CD4-positive, alpha-beta T cell treated with Interleukin-12 subunit alpha and Interleukin-12 subunit beta, for 1 hour (primary cell): ENCODE measurements around the gene FGGY.
"Not testable (repeated sequence)": the region's sequence is repeated elsewhere in the genome, so short reads cannot be mapped to it uniquely, and the experiment has no call there.

Experiments used
- DNase-seq: peaks from one replicate; pipeline ENCODE4 v3.0.0-alpha.2; 2020

FGGY gene

GRCh38 chr1:59521456-59521855 lies 224.6 kb downstream of the FGGY start:
- DNase-seq: no peak

- no peak for DNase-seq
Measured at GRCh38 chr1:59522925-59523505, 226.1 kb downstream of the FGGY start.

- no peak for DNase-seq
Measured at GRCh38 chr1:59523745-59524450, 227.0 kb downstream of the FGGY start.

GRCh38 chr1:59526240-59526639 lies 229.3 kb downstream of the FGGY start:
- DNase-seq: no peak

- DNase-seq: no peak
Measured at GRCh38 chr1:59528471-59528870, 231.6 kb downstream of the FGGY start.

- no peak for DNase-seq
Measured at GRCh38 chr1:59528900-59529299, 232.0 kb downstream of the FGGY start.

- no peak for DNase-seq
Measured at GRCh38 chr1:59530119-59530518, 233.2 kb downstream of the FGGY start.

- no peak for DNase-seq
Measured at GRCh38 chr1:59532102-59532501, 235.2 kb downstream of the FGGY start.

- DNase-seq: not testable (repeated sequence)
Measured at GRCh38 chr1:59538476-59538875, 241.6 kb downstream of the FGGY start.

GRCh38 chr1:59539961-59540681 lies 243.2 kb downstream of the FGGY start:
- no peak for DNase-seq

- no peak for DNase-seq
Measured at GRCh38 chr1:59541161-59541560, 244.3 kb downstream of the FGGY start.

GRCh38 chr1:59541891-59542290 lies 245.0 kb downstream of the FGGY start:
- DNase-seq: no peak

GRCh38 chr1:59543211-59543668 lies 246.3 kb downstream of the FGGY start:
- no peak for DNase-seq

- no peak for DNase-seq
Measured at GRCh38 chr1:59544615-59545293, 247.9 kb downstream of the FGGY start.

GRCh38 chr1:59545830-59546229 lies 248.9 kb downstream of the FGGY start:
- no peak for DNase-seq

- DNase-seq: no peak
Measured at GRCh38 chr1:59549066-59549837, 252.4 kb downstream of the FGGY start.

GRCh38 chr1:59549903-59550302 lies 253.0 kb downstream of the FGGY start:
- DNase-seq: no peak

GRCh38 chr1:59552007-59552406 lies 255.1 kb downstream of the FGGY start:
- DNase-seq: no peak

GRCh38 chr1:59553371-59553770 lies 256.5 kb downstream of the FGGY start:
- DNase-seq: no peak

- no peak for DNase-seq
Measured at GRCh38 chr1:59554011-59554663, 257.2 kb downstream of the FGGY start.

GRCh38 chr1:59554752-59555151 lies 257.9 kb downstream of the FGGY start:
- no peak for DNase-seq

GRCh38 chr1:59556398-59556797 lies 259.5 kb downstream of the FGGY start:
- DNase-seq: no peak
